ENCODE measurements around the gene CNP. TPM values are rescaled to one million over a fixed set of nuclear protein-coding genes. Genes with fewer than 3 reads are reported as not detected.

CNP gene
- total and polyA plus RNA-seq, 10 of the 15 experiments (the other 5 are each of a cell fraction or from before 2014, with no cell fraction given): 1.8 to 60.7 (median 31.4) TPM

DNA sequence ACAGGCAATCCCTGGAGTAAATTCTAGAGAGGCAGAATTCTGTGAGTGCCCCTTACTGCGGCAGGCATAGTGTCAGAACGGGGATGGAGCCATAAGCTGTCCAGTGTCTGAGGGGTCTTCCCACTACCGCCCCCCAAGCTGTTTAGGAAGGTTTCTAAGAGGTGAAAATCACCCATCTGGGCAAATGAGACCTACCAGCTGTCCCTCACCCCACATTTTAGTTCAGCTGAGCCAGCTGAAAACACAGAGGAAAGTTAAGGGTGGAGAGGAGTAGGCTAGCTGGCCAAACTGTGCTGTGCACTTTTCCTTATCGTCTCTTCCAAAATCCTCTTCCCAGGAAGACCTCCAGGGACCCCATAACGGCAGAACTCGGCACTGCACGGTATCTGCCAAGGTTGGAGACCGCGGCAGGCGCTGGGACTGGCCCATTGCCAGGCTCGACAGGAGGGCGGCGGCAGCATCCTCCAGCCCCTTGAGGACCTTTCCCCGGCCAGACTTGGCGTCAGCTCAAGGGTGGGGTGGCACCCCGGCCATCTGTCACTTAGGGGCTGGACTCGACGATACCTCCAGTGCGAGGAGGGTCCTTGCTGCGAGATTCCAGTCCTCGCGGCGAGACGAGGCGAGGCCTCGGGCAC, 48.8 kb upstream of the CNP start (continued):
- TF ChIP-seq E4F1 (IDR thresholded peaks at IDR 0.05; ENCODE audit: borderline replicate concordance, partially characterized antibody): no peak
- no peak for TF ChIP-seq DPF2 (IDR thresholded peaks at IDR 0.05)
- no peak for TF ChIP-seq MXI1 (IDR thresholded peaks at IDR 0.05; ENCODE audit: low read depth, low read length)
- TF ChIP-seq POLR2AphosphoS5 (IDR thresholded peaks at IDR 0.05; ENCODE audit: low read length): peak; percentile 41; the same call in 1 of the 2 replicates
- TF ChIP-seq NRF1 (conservative IDR thresholded peaks at IDR 0.05; ENCODE audit: low read depth, low read length): no peak
- TF ChIP-seq BACH1 (IDR thresholded peaks at IDR 0.05; ENCODE audit: borderline replicate concordance): no peak
- no peak for TF ChIP-seq NBN (IDR thresholded peaks at IDR 0.05)
- TF ChIP-seq BMI1 (IDR thresholded peaks at IDR 0.05; ENCODE audit: borderline replicate concordance): no peak
